ENCODE results near the gene PTAR1. TPM values are rescaled to one million over a fixed set of nuclear protein-coding genes. Genes with fewer than 3 reads are reported as not detected.
A peak's percentile ranks its signal among the peaks of the same experiment; 100 is the strongest.

PTAR1 gene
- total RNA-seq, 2 experiments from 2014 or later = 48.2 to 68.8 TPM

- no peak overlapping the region for H2AFZ ChIP-seq (ENCODE audit: low read length)
- no peaks in the 10 kb centered on the region for H3K9me2 ChIP-seq (ENCODE audit: insufficient read depth, low read length)
- DNase-seq (ENCODE audit: low spot score) = no peak
- no peaks in the 10 kb centered on the region for H4K20me1 ChIP-seq (ENCODE audit: insufficient read depth, low read length)
- H3K4me2 ChIP-seq (ENCODE audit: low read length) = no peak overlapping the region
- TF ChIP-seq, protein P1, sequence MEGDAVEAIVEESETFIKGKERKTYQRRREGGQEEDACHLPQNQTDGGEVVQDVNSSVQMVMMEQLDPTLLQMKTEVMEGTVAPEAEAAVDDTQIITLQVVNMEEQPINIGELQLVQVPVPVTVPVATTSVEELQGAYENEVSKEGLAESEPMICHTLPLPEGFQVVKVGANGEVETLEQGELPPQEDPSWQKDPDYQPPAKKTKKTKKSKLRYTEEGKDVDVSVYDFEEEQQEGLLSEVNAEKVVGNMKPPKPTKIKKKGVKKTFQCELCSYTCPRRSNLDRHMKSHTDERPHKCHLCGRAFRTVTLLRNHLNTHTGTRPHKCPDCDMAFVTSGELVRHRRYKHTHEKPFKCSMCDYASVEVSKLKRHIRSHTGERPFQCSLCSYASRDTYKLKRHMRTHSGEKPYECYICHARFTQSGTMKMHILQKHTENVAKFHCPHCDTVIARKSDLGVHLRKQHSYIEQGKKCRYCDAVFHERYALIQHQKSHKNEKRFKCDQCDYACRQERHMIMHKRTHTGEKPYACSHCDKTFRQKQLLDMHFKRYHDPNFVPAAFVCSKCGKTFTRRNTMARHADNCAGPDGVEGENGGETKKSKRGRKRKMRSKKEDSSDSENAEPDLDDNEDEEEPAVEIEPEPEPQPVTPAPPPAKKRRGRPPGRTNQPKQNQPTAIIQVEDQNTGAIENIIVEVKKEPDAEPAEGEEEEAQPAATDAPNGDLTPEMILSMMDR (conservative IDR thresholded peaks at IDR 0.05; ENCODE audit: low read length) = no peak
- no peak for TF ChIP-seq EZH2phosphoT487 (IDR thresholded peaks at IDR 0.05; ENCODE audit: borderline replicate concordance, low read depth, low read length)
- no peaks in the 10 kb centered on the region for H3K79me2 ChIP-seq (ENCODE audit: insufficient read depth, low read depth, low read length)
- CTCF ChIA-PET (ENCODE audit: unreplicated experiment) = no interaction called here
- no peak overlapping the region for H3K4me3 ChIP-seq (ENCODE audit: low read depth, low read length, poor library complexity, severe bottlenecking)
- POLR2A ChIA-PET = interaction anchor here (0.5 kb wide), 1 partner anchor 426 kb away, joined by 3 read pairs; no protein-coding TSS in a partner anchor
- BruUV-seq (replicated peaks) = no TSS peak
- no peaks in the 10 kb centered on the region for H3K4me1 ChIP-seq (ENCODE audit: insufficient read depth, low read length, poor library complexity, severe bottlenecking)
- intact Hi-C loops (cut with micrococcal nuclease; ENCODE audit: unreplicated experiment) = loop anchor here (5.0 kb wide), 1 partner anchor 202 kb away; no protein-coding TSS in a partner anchor
- H3K36me3 ChIP-seq (ENCODE audit: insufficient read depth, low read length) = no peaks in the 10 kb centered on the region
- no peak overlapping the region for H3K27ac ChIP-seq (ENCODE audit: low read depth, low read length, poor library complexity, severe bottlenecking)
- H3K9me3 ChIP-seq (ENCODE audit: low read length) = no peaks in the 10 kb centered on the region
Measured at GRCh38 chr9:69674716-69675438, 84.9 kb downstream of the PTAR1 start.

- Histone ChIP-seq H3K9me2 (ENCODE audit: insufficient read depth, low read length) (no peaks in the 10 kb centered on the region), H3K4me1 (ENCODE audit: insufficient read depth, low read length, poor library complexity, severe bottlenecking) (no peaks in the 10 kb centered on the region), H2AFZ (ENCODE audit: low read length) (no peak overlapping the region), H3K36me3 (ENCODE audit: insufficient read depth, low read length) (no peaks in the 10 kb centered on the region), H3K4me3 (ENCODE audit: low read depth, low read length, poor library complexity, severe bottlenecking) (no peak overlapping the region), H3K79me2 (ENCODE audit: insufficient read depth, low read depth, low read length) (no peaks in the 10 kb centered on the region), H4K20me1 (ENCODE audit: insufficient read depth, low read length) (no peaks in the 10 kb centered on the region), H3K27ac (ENCODE audit: low read depth, low read length, poor library complexity, severe bottlenecking) (no peak overlapping the region), H3K9me3 (ENCODE audit: low read length) (no peaks in the 10 kb centered on the region), H3K4me2 (ENCODE audit: low read length) (no peak overlapping the region)
- intact Hi-C loops (cut with micrococcal nuclease; ENCODE audit: unreplicated experiment) = loop anchor here (5.0 kb wide), 1 partner anchor 203 kb away; no protein-coding TSS in a partner anchor
- ChIA-PET POLR2A (no interaction called here), CTCF (ENCODE audit: unreplicated experiment) (no interaction called here)
- no TSS peak for BruUV-seq (replicated peaks)
- TF ChIP-seq, protein P1 (conservative IDR thresholded peaks at IDR 0.05; ENCODE audit: low read length) = no peak
- TF ChIP-seq EZH2phosphoT487 (IDR thresholded peaks at IDR 0.05; ENCODE audit: borderline replicate concordance, low read depth, low read length) = no peak
- DNase-seq (ENCODE audit: low spot score) = no peak
Measured at GRCh38 chr9:69674112-69674685, 85.6 kb downstream of the PTAR1 start.

- H4K20me1 ChIP-seq (ENCODE audit: insufficient read depth, low read length) = no peaks in the 10 kb centered on the region
- H3K4me1 ChIP-seq (ENCODE audit: insufficient read depth, low read length, poor library complexity, severe bottlenecking) = no peaks in the 10 kb centered on the region
- H3K9me2 ChIP-seq (ENCODE audit: insufficient read depth, low read length) = no peaks in the 10 kb centered on the region
- peak overlapping the region; percentile 49 for H3K4me3 ChIP-seq (ENCODE audit: low read depth, low read length, poor library complexity, severe bottlenecking)
- no TSS peak for BruUV-seq (replicated peaks)
- ChIA-PET POLR2A (no interaction called here), CTCF (ENCODE audit: unreplicated experiment) (interaction anchor here (0.5 kb wide), 1 partner anchor 41 kb away, joined by 3 read pairs; no protein-coding TSS in a partner anchor)
- H3K79me2 ChIP-seq (ENCODE audit: insufficient read depth, low read depth, low read length) = no peaks in the 10 kb centered on the region
- TF ChIP-seq EZH2phosphoT487 (IDR thresholded peaks at IDR 0.05; ENCODE audit: borderline replicate concordance, low read depth, low read length) = no peak
- TF ChIP-seq, protein P1 (conservative IDR thresholded peaks at IDR 0.05; ENCODE audit: low read length) = no peak
- no peaks in the 10 kb centered on the region for H3K9me3 ChIP-seq (ENCODE audit: low read length)
- intact Hi-C loops (cut with micrococcal nuclease; ENCODE audit: unreplicated experiment) = loop anchor here (5.0 kb wide), 1 partner anchor 204 kb away; no protein-coding TSS in a partner anchor
- 0 out of 2 replicates have a peak overlapping the region, but pooled peaks have one; percentile 51 for H2AFZ ChIP-seq (ENCODE audit: low read length)
- peak overlapping the region; percentile 67 for H3K4me2 ChIP-seq (ENCODE audit: low read length)
- no peak for DNase-seq (ENCODE audit: low spot score)
- no peaks in the 10 kb centered on the region for H3K36me3 ChIP-seq (ENCODE audit: insufficient read depth, low read length)
- no peak overlapping the region for H3K27ac ChIP-seq (ENCODE audit: low read depth, low read length, poor library complexity, severe bottlenecking)
Measured at GRCh38 chr9:69673311-69673640, 86.5 kb downstream of the PTAR1 start.
